ENCODE results near the gene TIMM22.

GRCh38 chr17:956905-957304, 40.0 kb upstream of the TIMM22 start:
- TF ChIP-seq EP300 (IDR thresholded peaks at IDR 0.05): no peak
- no peak for TF ChIP-seq POLR2A (IDR thresholded peaks at IDR 0.05)
- no peak for TF ChIP-seq CTCF (IDR thresholded peaks at IDR 0.05)

Data from suprapubic skin (tissue), 3 donors.